Measurements from ENCODE around the gene ECE1. TPM values are rescaled to one million over a fixed set of nuclear protein-coding genes. Genes with fewer than 3 reads are reported as not detected.
A peak's percentile ranks its signal among the peaks of the same experiment; 100 is the strongest.

The ECE1 gene
- total RNA-seq, 1 experiment from 2014 or later: 192 TPM

GRCh38 chr1:21238141-21238800 lies 52.0 kb downstream of the ECE1 start:
- H3K4me3 ChIP-seq (ENCODE audit: low read depth in 2 of 2, low read length in 2 of 2): no peak overlapping the region
- POLR2A ChIA-PET: no interaction called here
- H3K36me3 ChIP-seq (ENCODE audit: control insufficient read depth, insufficient read depth, low read length): no peaks in the 10 kb centered on the region
- ATAC-seq (peak; percentile 64), DNase-seq (ENCODE audit: low read depth, low spot score) (no peak)
- H3K9me3 ChIP-seq (ENCODE audit: control insufficient read depth, insufficient read depth, low read depth, low read length): no peaks in the 10 kb centered on the region
- H3K4me1 ChIP-seq (ENCODE audit: control insufficient read depth, insufficient read depth, low read length): 0 out of 2 replicates have a peak, but pooled peaks cover 9% of the 10 kb centered on the region
- in situ Hi-C loops (cut with HindIII; ENCODE audit: low pct_unique_long_range_greater_than_20kb, low sequenced_read_pairs): no loop called here
- intact Hi-C loops (cut with micrococcal nuclease; ENCODE audit: unreplicated experiment): no loop called here
- H3K27ac ChIP-seq (ENCODE audit: low read length): no peak overlapping the region
- H3K27me3 ChIP-seq (ENCODE audit: control insufficient read depth, insufficient read depth, low read length): no peaks in the 10 kb centered on the region
- CTCF ChIA-PET: no interaction called here
- no peak for TF ChIP-seq POLR2AphosphoS5 (IDR thresholded peaks at IDR 0.05; ENCODE audit: low read depth, low read length)
- TF ChIP-seq, protein P1, sequence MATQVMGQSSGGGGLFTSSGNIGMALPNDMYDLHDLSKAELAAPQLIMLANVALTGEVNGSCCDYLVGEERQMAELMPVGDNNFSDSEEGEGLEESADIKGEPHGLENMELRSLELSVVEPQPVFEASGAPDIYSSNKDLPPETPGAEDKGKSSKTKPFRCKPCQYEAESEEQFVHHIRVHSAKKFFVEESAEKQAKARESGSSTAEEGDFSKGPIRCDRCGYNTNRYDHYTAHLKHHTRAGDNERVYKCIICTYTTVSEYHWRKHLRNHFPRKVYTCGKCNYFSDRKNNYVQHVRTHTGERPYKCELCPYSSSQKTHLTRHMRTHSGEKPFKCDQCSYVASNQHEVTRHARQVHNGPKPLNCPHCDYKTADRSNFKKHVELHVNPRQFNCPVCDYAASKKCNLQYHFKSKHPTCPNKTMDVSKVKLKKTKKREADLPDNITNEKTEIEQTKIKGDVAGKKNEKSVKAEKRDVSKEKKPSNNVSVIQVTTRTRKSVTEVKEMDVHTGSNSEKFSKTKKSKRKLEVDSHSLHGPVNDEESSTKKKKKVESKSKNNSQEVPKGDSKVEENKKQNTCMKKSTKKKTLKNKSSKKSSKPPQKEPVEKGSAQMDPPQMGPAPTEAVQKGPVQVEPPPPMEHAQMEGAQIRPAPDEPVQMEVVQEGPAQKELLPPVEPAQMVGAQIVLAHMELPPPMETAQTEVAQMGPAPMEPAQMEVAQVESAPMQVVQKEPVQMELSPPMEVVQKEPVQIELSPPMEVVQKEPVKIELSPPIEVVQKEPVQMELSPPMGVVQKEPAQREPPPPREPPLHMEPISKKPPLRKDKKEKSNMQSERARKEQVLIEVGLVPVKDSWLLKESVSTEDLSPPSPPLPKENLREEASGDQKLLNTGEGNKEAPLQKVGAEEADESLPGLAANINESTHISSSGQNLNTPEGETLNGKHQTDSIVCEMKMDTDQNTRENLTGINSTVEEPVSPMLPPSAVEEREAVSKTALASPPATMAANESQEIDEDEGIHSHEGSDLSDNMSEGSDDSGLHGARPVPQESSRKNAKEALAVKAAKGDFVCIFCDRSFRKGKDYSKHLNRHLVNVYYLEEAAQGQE (IDR thresholded peaks at IDR 0.05; ENCODE audit: insufficient read depth in 1 of 2, low read depth in 2 of 2, low read length in 1 of 2): no peak
- no peak for TF ChIP-seq TCF7L2 (IDR thresholded peaks at IDR 0.05; ENCODE audit: low read depth, low read length)
- TF ChIP-seq, protein P2, sequence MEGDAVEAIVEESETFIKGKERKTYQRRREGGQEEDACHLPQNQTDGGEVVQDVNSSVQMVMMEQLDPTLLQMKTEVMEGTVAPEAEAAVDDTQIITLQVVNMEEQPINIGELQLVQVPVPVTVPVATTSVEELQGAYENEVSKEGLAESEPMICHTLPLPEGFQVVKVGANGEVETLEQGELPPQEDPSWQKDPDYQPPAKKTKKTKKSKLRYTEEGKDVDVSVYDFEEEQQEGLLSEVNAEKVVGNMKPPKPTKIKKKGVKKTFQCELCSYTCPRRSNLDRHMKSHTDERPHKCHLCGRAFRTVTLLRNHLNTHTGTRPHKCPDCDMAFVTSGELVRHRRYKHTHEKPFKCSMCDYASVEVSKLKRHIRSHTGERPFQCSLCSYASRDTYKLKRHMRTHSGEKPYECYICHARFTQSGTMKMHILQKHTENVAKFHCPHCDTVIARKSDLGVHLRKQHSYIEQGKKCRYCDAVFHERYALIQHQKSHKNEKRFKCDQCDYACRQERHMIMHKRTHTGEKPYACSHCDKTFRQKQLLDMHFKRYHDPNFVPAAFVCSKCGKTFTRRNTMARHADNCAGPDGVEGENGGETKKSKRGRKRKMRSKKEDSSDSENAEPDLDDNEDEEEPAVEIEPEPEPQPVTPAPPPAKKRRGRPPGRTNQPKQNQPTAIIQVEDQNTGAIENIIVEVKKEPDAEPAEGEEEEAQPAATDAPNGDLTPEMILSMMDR (IDR thresholded peaks at IDR 0.05): no peak
- TF ChIP-seq SIN3A (IDR thresholded peaks at IDR 0.05; ENCODE audit: borderline replicate concordance, insufficient read depth, low read depth, low read length): no peak
- BruUV-seq (replicated peaks): no TSS peak

DNA sequence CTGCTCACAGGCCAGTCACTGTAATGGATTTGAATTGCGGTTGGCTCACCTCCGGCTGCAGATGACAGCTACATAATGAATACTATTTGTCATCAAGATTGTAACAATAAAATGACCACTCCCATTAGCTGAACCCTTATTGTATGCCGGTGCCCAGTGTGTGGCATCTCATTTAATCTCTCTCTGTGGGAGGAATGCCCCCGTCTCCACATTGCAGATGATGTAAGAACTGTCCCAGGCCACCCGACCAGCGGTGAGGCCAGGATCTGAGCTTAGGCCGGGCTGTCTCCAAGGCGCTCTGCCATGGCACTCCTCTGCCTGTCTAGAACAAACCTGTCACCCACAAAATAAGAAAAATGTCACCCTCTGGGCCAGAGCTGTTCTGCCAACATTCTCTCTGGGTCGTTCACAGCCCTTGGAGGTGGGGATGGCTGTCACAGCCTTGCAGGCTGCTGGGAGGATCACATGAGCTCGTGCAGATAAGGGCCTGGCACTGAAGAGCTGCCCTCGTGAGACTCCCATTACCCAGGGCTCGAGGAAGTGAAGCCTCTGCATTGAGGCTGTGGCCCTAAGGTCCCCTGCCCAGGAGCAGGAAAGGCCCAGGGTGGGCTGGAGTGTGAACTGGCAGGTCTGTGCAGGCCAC lies 52.7 kb downstream of the ECE1 start:
- in situ Hi-C loops (cut with HindIII; ENCODE audit: low pct_unique_long_range_greater_than_20kb, low sequenced_read_pairs): no loop called here
- intact Hi-C loops (cut with micrococcal nuclease; ENCODE audit: unreplicated experiment): no loop called here
- Histone ChIP-seq H3K4me3 (ENCODE audit: low read depth in 2 of 2, low read length in 2 of 2) (no peak overlapping the region), H3K27ac (ENCODE audit: low read length) (no peak overlapping the region), H3K4me1 (ENCODE audit: control insufficient read depth, insufficient read depth, low read length) (0 out of 2 replicates have a peak, but pooled peaks cover 4% of the 10 kb centered on the region), H3K9me3 (ENCODE audit: control insufficient read depth, insufficient read depth, low read depth, low read length) (no peaks in the 10 kb centered on the region), H3K27me3 (ENCODE audit: control insufficient read depth, insufficient read depth, low read length) (no peaks in the 10 kb centered on the region), H3K36me3 (ENCODE audit: control insufficient read depth, insufficient read depth, low read length) (no peaks in the 10 kb centered on the region)
- POLR2A ChIA-PET: no interaction called here
- ATAC-seq (no peak), DNase-seq (ENCODE audit: low read depth, low spot score) (no peak)
- TF ChIP-seq, protein P2 (IDR thresholded peaks at IDR 0.05): no peak
- TF ChIP-seq SIN3A (IDR thresholded peaks at IDR 0.05; ENCODE audit: borderline replicate concordance, insufficient read depth, low read depth, low read length) (no peak), TCF7L2 (IDR thresholded peaks at IDR 0.05; ENCODE audit: low read depth, low read length) (no peak), POLR2AphosphoS5 (IDR thresholded peaks at IDR 0.05; ENCODE audit: low read depth, low read length) (no peak)
- TF ChIP-seq, protein P1 (IDR thresholded peaks at IDR 0.05; ENCODE audit: insufficient read depth in 1 of 2, low read depth in 2 of 2, low read length in 1 of 2): no peak
- CTCF ChIA-PET: interaction anchor here (1.1 kb wide), 1 partner anchor 131 kb away, joined by 4 read pairs; no protein-coding TSS in a partner anchor
- BruUV-seq (replicated peaks): no TSS peak
